A673 (cell line): ENCODE measurements around the gene GRPEL2. TPM values are rescaled to one million over a fixed set of nuclear protein-coding genes. Genes with fewer than 3 reads are reported as not detected.

ENCODE experiments used
- BruUV-seq: library from RNA; stranded (reverse); fragments of 400-500 nt; replicated peaks from 2 replicates; lab custom pipeline; 2021; lab: Mats Ljungman, UMichigan
- CTCF ChIA-PET: fragments of 300-600 bp; sonication (Branson Sonifier 250); formaldehyde crosslinking; loops from one replicate; lab custom pipeline; 2022; ENCODE audit warnings: antibody characterized with exemption; lab: Charles Lee
- POLR2A ChIA-PET: fragments of 300-600 bp; sonication (Branson Sonifier 250); formaldehyde crosslinking; loops from one replicate; lab custom pipeline; 2022; ENCODE audit warnings: antibody characterized with exemption; ENCODE audit not compliant: low non-redundant PET; lab: Charles Lee
- DNase-seq: peaks from one replicate; pipeline ENCODE4 v3.0.0-alpha.2; 2015; ENCODE audit warnings: low spot score
- H3K27ac ChIP-seq: fragments of 200-600 bp; sonication (generic); 2 replicates; pipeline ENCODE4 v1.5.1; 2016; ENCODE audit warnings: mixed run types, low read depth, mild to moderate bottlenecking, mixed read lengths, antibody characterized with exemption, low read length; ENCODE audit not compliant: poor library complexity, severe bottlenecking
- H3K27me3 ChIP-seq: fragments of 200-600 bp; sonication (generic); replicated peaks from 2 replicates; pipeline ENCODE4 v1.6.1; 2017; ENCODE audit warnings: mixed run types, low read depth, mild to moderate bottlenecking, mixed read lengths, antibody characterized with exemption, low read length; ENCODE audit not compliant: insufficient read depth, poor library complexity
- H3K36me3 ChIP-seq: fragments of 200-600 bp; sonication (generic); 2 replicates; pipeline ENCODE4 v1.6.1; 2016; ENCODE audit warnings: mixed run types, mild to moderate bottlenecking, mixed read lengths, antibody characterized with exemption, low read length; ENCODE audit not compliant: insufficient read depth, poor library complexity, severe bottlenecking
- H3K4me1 ChIP-seq: fragments of 200-600 bp; sonication (generic); 2 replicates; pipeline ENCODE4 v1.6.1; 2017; ENCODE audit warnings: mixed run types, mild to moderate bottlenecking, mixed read lengths, antibody characterized with exemption, low read length; ENCODE audit not compliant: insufficient read depth, poor library complexity, severe bottlenecking
- H3K4me3 ChIP-seq: fragments of 200-600 bp; sonication (generic); 2 replicates; pipeline ENCODE4 v1.5.1; 2016; ENCODE audit warnings: low read depth, mixed run types, mild to moderate bottlenecking, mixed read lengths, low read length; ENCODE audit not compliant: poor library complexity, severe bottlenecking
- H3K9me3 ChIP-seq: fragments of 200-600 bp; sonication (generic); 2 replicates; pipeline ENCODE4 v1.6.1; 2016; ENCODE audit warnings: mixed run types, low read depth, mild to moderate bottlenecking, mixed read lengths, antibody characterized with exemption, low read length; ENCODE audit not compliant: poor library complexity, severe bottlenecking
- EZH2 ChIP-seq: fragments of 200-600 bp; sonication (generic); IDR thresholded peaks from 2 replicates; pipeline ENCODE4 v1.6.1; 2017; ENCODE audit warnings: borderline replicate concordance, low read depth, mild to moderate bottlenecking, mixed read lengths, antibody characterized with exemption, low read length; ENCODE audit not compliant: poor library complexity, severe bottlenecking
- intact Hi-C: fragments of 100-400 bp; cut with micrococcal nuclease; formaldehyde crosslinking; loops from one replicate; pipeline ENCODE4 v1.10.0; 2022; ENCODE audit not compliant: unreplicated experiment
- total RNA-seq: library from RNA; stranded (reverse); gene quantifications from 2 replicates; pipeline ENCODE4 v1.2.3, GENCODE V29; 2021
- TF ChIP-seq, protein P1 (sequence below): fragments of 300-800, 200-600 bp; sonication (generic); conservative IDR thresholded peaks from 2 replicates; pipeline ENCODE4 v1.5.1; 2017; ENCODE audit warnings: low read depth, mild to moderate bottlenecking, antibody characterized with exemption, low read length, moderate library complexity, mixed read lengths

Gene GRPEL2
- total RNA-seq, 1 experiment from 2014 or later: 33.2 TPM

DNA sequence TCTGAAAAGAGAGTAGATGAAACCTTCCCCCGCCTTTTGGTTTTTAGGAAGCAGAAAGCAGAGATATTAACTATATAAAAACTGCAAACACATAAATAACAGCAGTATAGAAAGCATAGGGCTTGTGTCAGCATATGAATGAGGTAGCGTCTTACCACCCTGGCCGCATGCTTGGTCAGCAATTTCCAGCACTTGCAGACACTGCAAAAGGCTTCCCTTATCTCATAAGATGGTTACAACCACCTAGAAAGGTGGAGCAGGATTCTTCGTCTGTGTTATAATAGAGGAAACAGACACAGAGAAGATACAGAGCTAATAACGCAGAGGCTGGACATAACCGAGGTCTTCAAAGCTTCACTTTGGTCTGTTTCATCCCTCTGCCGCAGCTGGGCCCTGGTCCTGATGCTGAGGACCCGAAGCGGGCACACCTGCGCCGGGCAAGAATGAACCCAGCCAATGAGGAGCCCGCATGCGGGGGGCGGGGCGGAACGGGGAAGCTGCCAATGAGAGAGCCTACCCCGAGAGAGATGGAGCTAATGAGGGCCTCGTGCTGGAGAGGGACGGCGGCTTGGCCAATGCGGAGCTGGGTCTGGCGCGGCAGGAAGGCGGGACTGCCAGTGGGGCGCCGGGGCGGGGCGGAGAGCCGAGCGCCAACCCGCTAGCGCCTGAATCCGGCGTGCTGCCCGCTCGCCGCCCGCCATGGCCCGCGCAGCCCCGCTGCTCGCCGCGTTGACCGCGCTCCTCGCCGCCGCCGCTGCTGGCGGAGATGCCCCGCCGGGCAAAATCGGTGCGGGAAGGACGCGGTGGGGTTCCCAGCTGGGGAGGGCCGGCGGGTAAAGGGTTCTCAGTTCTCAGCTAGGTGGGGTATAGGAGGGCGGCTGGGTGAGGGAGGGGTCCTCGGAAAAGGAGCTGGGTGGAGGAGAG lies 12.3 kb downstream of the GRPEL2 start, which contains the start of gene PCYOX1L:
Gene PCYOX1L (plus strand): TSS at position 677 of the 924 bp plus-strand sequence. CDS start 23 bp downstream, at position 700.
- DNase-seq: peak; percentile 96
- Histone ChIP-seq H3K4me3 (peak within 1 kb of the TSS; percentile 62), H3K27me3 (no peaks in the 10 kb centered on the region), H3K4me1 (peaks cover 10% of the 10 kb centered on the region), H3K36me3 (peaks cover 21% of the 10 kb centered on the region), H3K27ac (no peak within 1 kb of the TSS), H3K9me3 (no peaks in the 10 kb centered on the region)
- CTCF ChIA-PET: interaction anchor here (2.2 kb wide), 1 partner anchor 10 kb away, joined by 11 read pairs; no protein-coding TSS in a partner anchor
- no TSS peak for BruUV-seq
- intact Hi-C loops: no loop called here
- POLR2A ChIA-PET: interaction anchor here (1.0 kb wide), 1 partner anchor 12 kb away, joined by 4 read pairs; the partner anchor contains the start of gene GRPEL2
- TF ChIP-seq, protein P1, sequence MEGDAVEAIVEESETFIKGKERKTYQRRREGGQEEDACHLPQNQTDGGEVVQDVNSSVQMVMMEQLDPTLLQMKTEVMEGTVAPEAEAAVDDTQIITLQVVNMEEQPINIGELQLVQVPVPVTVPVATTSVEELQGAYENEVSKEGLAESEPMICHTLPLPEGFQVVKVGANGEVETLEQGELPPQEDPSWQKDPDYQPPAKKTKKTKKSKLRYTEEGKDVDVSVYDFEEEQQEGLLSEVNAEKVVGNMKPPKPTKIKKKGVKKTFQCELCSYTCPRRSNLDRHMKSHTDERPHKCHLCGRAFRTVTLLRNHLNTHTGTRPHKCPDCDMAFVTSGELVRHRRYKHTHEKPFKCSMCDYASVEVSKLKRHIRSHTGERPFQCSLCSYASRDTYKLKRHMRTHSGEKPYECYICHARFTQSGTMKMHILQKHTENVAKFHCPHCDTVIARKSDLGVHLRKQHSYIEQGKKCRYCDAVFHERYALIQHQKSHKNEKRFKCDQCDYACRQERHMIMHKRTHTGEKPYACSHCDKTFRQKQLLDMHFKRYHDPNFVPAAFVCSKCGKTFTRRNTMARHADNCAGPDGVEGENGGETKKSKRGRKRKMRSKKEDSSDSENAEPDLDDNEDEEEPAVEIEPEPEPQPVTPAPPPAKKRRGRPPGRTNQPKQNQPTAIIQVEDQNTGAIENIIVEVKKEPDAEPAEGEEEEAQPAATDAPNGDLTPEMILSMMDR: no peak
- no peak for TF ChIP-seq EZH2

DNA sequence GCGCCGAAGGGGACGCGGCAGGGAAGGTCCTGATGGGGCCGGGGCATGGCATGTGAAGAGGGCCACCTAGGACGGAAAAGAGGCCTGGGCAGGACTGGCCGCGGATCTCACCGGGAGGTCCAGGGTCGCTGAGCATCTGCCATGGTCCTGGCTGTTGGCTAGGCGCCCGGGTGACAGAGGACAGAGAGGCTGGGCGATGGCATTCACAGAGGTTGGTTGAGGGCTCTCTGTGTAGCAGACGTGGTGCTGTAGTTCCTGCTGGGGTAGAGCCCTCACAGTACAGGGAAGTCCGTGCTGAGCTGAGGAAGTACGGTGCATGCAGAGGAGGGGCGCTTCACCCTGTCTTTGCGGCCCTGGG lies 13.0 kb downstream of the GRPEL2 start:
- Histone ChIP-seq H3K36me3 (peaks cover 15% of the 10 kb centered on the region), H3K4me3 (peak overlapping the region; percentile 62), H3K4me1 (peaks cover 10% of the 10 kb centered on the region), H3K9me3 (no peaks in the 10 kb centered on the region), H3K27ac (no peak overlapping the region), H3K27me3 (no peaks in the 10 kb centered on the region)
- BruUV-seq: no TSS peak
- intact Hi-C loops: no loop called here
- ChIA-PET POLR2A (interaction anchor here (1.0 kb wide), 1 partner anchor 13 kb away, joined by 4 read pairs; the partner anchor contains the start of gene GRPEL2), CTCF (interaction anchor here (2.2 kb wide), 1 partner anchor 9 kb away, joined by 11 read pairs; no protein-coding TSS in a partner anchor)
- DNase-seq: no peak
- TF ChIP-seq EZH2: no peak
- TF ChIP-seq, protein P1: no peak

DNA sequence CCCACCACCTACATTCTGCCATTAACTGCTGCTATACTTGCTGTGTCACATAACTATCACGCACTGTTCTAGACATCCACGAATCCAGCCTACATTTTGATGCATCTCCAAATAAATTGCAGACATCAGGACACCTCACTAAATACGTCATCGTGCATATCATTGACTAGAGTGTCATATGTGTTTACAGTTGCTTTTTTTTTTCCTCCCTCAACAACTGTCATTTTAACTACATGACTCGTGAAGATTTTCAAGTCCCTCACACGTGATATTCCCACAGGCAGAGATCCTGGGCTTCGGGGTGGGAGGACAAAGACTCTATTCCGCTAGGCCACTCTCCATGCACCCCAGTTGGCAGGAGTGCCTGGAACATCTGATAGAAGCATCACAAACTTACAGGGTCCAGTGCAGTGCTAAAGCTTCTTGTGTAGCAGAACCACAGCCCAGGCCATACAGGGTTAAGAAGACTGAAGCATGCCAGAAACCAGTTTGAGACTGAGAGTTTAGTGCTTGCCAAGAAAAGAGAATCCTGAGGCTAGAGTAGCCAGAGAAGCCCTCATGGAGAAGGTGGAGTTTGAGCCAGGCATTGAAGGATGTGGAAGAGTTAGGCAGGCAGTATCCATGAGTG lies 13.7 kb downstream of the GRPEL2 start:
- Histone ChIP-seq H3K9me3 (no peaks in the 10 kb centered on the region), H3K27ac (no peak overlapping the region), H3K4me3 (peak overlapping the region; percentile 62), H3K36me3 (peaks cover 8% of the 10 kb centered on the region), H3K27me3 (no peaks in the 10 kb centered on the region), H3K4me1 (peaks cover 10% of the 10 kb centered on the region)
- TF ChIP-seq, protein P1: no peak
- no peak for TF ChIP-seq EZH2
- intact Hi-C loops: no loop called here
- CTCF ChIA-PET: interaction anchor here (0.9 to 2.2 kb wide), 2 partner anchors 8 to 42 kb away, joined by 5 to 11 read pairs; no protein-coding TSS in a partner anchor
- no peak for DNase-seq
- no TSS peak for BruUV-seq
- POLR2A ChIA-PET: no interaction called here
